Activated CD8-positive, alpha-beta memory T cell treated with anti-CD3 and anti-CD28 coated beads, Interleukin-2, amount 50 U/mL, for 48 hours (primary cell): ENCODE results near the gene LARGE2.
A peak's percentile ranks its signal among the peaks of the same experiment; 100 is the strongest.

Experiments
- DNase-seq: peaks from one replicate; pipeline ENCODE4 v3.0.0-alpha.2; 2020

The LARGE2 gene

GRCh38 chr11:45922425-45923082, at the start of gene LARGE2:
Gene LARGE2 (plus strand): TSS chr11:45922656. CDS start chr11:45922883, 227 bp downstream.
- DNase-seq: no peak

- no peak for DNase-seq
Observed at GRCh38 chr11:45876401-45876800, 46.1 kb upstream of the LARGE2 start.

- DNase-seq: no peak
Observed at GRCh38 chr11:45877221-45877620, 45.2 kb upstream of the LARGE2 start.

GRCh38 chr11:45877845-45878244, 44.6 kb upstream of the LARGE2 start:
- no peak for DNase-seq

- DNase-seq: no peak
Observed at GRCh38 chr11:45879803-45880686, 42.4 kb upstream of the LARGE2 start.

- DNase-seq: no peak
Observed at GRCh38 chr11:45880772-45881570, 41.5 kb upstream of the LARGE2 start.

- DNase-seq: no peak
Observed at GRCh38 chr11:45881708-45882368, 40.6 kb upstream of the LARGE2 start.

- no peak for DNase-seq
Observed at GRCh38 chr11:45884596-45885185, 37.8 kb upstream of the LARGE2 start.

- peak; percentile 86 for DNase-seq
Observed at GRCh38 chr11:45885274-45885920, 37.1 kb upstream of the LARGE2 start, which contains the start of gene MAPK8IP1. Gene MAPK8IP1 (plus strand): TSS chr11:45885651. CDS start chr11:45885821, 170 bp downstream.

- no peak for DNase-seq
Observed at GRCh38 chr11:45885921-45886721, 36.3 kb upstream of the LARGE2 start.

GRCh38 chr11:45886816-45887520, 35.5 kb upstream of the LARGE2 start:
- DNase-seq: no peak

GRCh38 chr11:45887587-45887986, 34.9 kb upstream of the LARGE2 start:
- no peak for DNase-seq

GRCh38 chr11:45889555-45889954, 32.9 kb upstream of the LARGE2 start:
- no peak for DNase-seq

- DNase-seq: no peak
Observed at GRCh38 chr11:45889966-45890365, 32.5 kb upstream of the LARGE2 start.

GRCh38 chr11:45890886-45891550, 31.4 kb upstream of the LARGE2 start:
- no peak for DNase-seq

GRCh38 chr11:45892856-45893255, 29.6 kb upstream of the LARGE2 start:
- no peak for DNase-seq

- DNase-seq: no peak
Observed at GRCh38 chr11:45894555-45895247, 27.8 kb upstream of the LARGE2 start.

GRCh38 chr11:45895553-45896259, 26.8 kb upstream of the LARGE2 start:
- no peak for DNase-seq
